ENCODE results near the gene SPEN.
A peak's percentile ranks its signal among the peaks of the same experiment; 100 is the strongest.
"Not testable (repeated sequence)": the region's sequence is repeated elsewhere in the genome, so short reads cannot be mapped to it uniquely, and the experiment has no call there.

SPEN gene

DNA sequence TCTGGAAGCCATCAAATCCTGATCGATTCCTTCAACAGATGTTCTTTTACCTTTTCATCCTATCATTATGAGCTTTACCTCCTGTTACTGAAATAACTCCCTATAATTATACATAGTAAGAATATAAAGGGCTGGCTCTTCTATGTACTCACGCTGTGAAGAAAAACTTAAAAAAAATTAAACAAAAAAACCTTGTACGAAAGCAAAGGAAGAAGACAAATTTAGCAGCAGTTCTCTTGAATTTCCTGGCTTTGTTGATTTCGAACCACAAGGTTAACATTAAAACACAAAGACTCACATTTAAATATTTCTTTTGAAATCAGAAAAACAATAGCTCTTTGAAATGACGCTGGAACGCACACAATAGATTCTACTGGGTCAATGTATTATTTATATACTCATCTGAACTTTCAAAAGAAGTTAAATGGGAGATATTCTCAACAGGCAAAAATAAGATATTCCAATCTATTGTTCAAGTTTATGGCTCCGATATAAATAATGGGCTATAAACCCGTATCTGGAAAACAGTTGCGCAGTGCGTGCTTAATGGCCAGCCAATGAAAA, 13.6 kb upstream of the SPEN start:
- no peak for DNase-seq

DNA sequence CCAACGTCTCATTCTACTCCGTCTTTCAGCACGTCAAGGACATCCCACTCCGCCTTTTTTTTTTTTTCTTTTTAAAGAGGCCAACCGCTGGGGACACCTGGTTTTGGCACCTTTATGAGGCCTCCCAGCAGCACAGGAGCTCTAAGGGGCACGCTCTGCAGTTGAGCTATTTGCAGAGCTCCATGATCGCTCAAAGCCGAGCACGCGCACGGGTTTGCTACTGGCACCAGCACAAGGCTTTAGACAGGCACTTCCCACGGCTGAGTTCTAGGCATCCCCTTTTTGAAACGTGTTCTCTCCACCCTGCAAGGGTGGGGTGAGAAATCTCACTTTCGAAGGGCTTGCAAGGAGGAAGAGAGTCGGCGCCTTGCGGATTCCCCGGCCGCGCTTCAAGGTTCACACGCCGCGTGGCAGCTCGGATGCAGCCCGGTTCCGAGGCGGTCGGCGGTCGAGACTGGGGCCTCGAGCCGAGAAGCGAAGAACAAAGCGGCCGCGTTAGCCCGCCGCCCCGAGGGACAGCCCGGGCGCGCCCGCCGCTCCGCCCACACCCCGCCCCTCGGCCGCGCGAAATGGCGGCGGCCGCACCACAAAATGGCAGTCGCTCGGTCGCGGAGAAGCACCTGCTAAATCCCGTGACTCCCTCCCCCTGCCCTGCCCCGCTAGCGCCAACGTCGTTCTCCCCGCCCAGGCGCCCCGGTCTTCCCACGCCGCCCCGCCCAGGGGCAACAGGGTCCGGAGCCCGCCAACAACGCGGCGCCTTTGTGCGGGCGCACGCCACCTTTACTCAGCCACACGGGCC, 12.9 kb upstream of the SPEN start:
- DNase-seq: peak; percentile 93

DNA sequence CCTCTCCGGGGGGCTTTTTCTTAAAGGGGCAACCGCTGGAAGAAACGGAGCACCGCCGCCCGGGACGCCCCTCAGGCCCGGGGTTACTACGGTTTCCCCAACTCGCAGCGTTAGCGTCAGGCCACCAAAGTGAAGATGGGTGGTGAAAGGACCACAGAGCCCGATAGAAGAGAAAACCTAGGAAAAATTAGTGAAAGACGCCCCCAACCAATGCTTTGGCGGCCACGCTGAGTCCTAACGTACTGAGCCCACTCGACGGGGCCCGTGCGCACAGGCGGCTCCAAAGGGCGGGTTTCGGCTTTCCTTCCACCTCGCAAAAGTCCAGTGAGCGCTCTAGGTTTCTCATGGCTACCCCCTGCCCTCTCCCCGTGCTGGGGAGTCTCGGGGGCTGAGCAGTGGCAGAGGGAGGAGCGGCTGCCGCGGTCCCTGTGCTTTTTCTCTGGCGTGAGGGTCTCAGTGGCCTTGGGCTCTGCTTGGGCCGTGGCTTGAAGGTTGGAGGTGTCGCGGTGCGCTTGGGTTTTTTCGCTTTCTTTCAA, 12.2 kb upstream of the SPEN start:
- DNase-seq: peak; percentile 60

DNA sequence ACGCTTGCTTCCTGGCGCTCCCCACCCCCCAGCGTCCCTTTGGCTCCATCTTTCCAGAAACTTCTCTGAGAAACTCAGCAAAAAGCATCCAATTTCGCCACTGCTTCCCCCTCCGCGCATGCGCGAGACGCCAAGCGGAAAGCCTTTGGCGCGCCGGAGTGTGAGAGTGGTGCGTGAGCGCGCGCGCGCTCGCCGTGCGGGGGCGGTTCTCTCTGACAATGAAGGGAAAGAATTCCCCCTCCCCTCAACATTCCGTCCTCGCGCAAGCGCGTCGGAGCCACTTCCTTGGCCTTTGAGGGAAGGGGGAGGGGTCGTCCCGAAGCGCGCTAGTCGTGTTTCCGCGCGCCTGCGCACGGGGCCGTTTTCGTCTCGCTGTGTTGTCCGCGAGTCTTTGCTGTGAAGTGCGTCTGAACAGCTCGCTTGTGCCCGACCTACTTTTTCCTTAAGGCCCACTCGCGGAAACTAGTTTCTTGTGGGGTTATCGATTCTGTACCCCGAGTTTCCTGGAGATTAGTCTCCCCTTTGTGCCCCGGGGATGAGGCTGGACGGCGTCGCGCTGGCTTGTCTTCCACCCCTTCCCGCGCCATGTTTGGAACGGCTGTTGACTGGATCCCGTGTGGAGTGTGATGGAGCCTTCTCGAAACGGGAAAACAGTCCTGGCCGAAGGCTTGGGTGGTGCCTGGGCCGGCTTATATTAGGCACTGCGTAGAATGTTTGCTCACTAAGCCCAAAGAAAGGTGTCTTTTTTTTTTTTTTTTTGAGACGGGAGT, 11.6 kb upstream of the SPEN start:
- DNase-seq: peak; percentile 100

- not testable (repeated sequence) for DNase-seq
Observed at GRCh38 chr1:15836511-15836771, 11.1 kb upstream of the SPEN start.

GRCh38 chr1:15836772-15837669, 10.5 kb upstream of the SPEN start:
- no peak for DNase-seq

DNA sequence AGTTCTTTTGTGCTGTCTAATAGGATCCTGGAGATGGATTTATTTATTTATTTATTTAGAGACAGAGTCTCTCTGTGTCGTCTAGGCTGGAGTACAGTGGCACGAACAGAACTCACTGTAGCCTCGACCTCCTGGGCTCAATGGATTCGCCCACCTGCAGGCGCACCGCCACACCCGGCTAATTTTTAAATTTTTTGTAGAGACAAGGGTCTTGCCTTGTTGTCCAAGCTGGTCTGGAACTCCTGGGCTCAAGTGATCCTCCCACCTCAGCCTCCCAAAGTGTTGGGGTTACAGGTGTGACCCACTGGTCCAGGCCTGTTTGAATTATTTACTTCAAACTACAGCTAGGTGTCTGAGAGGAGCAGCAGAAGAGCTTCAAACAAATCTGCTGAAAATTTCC, 9.6 kb upstream of the SPEN start:
- DNase-seq: no peak

- no peak for DNase-seq
Observed at GRCh38 chr1:15838721-15839120, 8.8 kb upstream of the SPEN start.

GRCh38 chr1:15843826-15844572, 3.5 kb upstream of the SPEN start:
- peak; percentile 6 for DNase-seq

DNA sequence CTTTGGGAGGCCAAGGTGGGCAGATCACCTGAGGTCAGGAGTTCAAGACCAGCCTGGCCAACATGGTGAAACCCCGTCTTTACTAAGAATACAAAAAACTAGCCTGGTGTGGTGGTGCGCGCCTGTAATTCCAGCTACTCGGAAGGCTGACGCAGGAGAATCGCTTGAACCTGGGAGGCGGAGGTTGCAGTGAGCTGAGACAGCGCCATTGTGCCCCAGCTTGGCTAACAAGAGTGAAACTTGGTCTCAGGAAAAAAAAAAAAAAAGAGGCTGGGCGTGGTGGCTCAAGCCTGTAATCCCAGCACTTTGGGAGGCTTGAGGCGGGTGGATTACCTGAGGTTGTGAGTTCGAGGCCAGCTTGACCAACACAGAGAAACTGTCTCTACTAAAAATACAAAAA, 1.5 kb upstream of the SPEN start:
- not testable (repeated sequence) for DNase-seq

- no peak for DNase-seq
Observed at GRCh38 chr1:15847893-15848142, 311 bp downstream of the SPEN start.

- peak; percentile 22 for DNase-seq
Observed at GRCh38 chr1:15848143-15848928, 829 bp downstream of the SPEN start.

DNA sequence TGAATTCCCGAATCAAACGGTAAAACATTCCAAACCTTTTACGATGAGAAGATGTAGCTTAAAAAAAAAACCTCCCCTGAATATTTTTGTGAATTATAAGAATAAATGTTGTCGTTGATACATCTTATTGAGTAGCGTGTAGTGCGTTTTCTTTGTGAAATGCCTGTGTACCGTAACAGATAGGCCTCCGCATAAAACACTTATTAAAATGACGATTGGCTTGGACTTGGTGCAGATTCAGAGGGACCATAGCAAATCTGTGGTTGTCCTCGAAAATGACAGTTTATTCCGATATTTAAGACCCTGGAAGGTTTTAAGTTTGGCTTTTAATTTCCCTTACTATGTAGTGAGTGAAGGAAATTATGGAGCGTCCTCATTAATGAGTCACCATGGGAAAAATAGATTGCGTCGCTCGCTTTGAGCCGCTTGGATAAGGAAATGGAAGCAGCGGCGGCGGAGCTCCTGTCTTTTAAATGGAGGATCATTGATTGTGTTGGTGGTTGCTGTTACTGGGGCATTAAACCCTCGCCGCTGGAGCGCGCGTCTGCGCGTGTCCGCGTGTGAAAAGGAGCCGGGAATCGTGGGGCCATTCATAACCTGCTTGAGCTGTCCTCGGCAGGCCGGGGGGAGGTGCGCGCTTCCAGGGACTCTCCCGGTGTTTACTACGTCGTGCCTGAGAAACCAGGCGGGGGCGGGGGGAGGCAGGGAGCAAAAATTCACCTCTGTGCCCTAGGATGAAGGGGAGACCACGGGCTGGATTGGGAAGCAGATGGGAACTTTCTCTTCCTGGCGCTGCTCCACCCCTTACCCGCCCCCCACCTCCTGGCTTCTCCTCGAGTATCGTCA, 1.6 kb downstream of the SPEN start:
- peak; percentile 82 for DNase-seq

DNA sequence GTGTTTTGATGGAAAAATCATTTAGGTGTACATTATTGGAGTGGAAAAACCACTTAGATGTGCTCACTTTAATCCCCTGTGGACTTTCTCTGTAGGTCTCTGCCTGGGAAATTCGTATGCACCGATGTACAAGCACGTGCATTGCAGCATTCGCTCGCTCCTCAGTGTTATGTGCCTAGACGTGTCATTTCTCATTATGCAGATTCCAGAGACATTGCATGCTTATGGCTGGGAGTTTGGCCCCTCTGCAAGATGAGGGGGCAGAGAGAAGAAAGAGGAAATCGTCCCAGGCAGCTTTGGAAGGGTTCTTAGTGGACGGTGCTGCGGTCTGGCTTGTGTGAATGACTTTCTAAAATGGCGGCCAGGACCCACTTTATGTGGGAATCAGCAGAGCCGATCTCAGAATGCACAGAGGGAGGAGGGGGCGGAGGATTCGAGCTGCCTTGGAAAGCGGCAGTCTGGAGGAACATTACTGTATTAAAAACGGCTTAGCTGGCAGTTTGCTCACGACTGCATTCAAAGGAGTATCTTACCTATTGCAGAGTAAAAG, 2.3 kb downstream of the SPEN start:
- DNase-seq: peak; percentile 79

DNA sequence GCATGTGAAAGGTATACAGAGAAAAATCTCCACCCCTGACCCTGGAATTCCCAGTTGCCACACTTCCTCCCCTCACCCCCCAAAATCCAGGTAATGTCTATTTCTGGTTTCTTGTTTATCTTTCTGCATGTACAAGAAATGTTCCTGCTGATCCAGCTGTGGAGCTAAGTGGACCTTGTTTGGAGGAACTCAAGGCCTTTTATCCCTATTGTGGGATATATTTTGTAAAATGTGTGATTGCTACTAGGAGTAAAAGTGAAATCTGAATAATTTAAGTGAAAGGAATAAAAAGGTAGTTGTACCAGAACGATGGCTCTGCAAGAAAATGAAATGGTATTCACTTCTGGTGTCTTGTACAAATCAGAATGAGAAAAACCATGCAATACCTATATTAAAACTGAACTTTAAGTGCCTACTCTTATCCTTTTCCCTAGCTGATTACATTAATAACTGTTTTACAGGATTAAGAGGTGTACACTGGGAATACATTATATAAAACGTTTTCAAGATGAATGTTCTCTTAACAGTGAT, 3.0 kb downstream of the SPEN start:
- DNase-seq: no peak

- no peak for DNase-seq
Observed at GRCh38 chr1:15851210-15852035, 3.9 kb downstream of the SPEN start.

DNA sequence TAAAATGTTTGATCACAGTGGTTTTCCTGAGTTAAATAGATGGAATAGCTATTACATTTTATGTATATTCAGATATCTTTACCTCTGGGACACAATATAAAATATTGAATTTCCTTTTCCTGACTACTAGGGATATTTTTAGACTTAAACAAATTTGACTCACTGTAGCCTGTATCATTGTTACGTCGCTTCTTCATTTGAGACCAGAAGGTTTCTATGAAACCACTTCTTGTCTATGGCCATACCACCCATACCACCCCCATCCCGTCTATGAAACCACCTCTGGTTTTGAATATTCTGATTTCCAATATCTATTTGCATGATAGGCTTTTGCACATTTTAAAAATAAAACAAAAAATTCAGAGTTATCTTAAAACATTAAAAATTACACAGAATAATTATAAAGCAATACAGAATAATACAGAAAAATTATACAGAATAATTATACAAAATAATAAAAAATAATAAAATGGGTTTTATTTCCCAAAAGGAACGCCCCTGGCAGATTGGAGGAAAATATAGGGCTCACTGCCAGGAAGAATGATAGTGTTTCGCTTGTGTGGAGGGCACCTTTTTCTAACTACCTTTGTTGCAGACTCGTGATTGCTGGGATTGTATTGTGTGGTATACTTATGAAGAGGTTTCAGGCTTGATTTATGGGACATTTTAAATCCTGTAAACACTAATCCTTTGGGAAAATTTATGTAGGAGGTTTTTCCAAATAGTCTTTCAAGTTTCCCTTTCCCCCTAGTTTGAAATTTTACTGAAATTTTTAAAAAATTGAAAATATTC, 4.7 kb downstream of the SPEN start:
- DNase-seq: no peak

- DNase-seq: no peak
Observed at GRCh38 chr1:15852828-15853302, 5.4 kb downstream of the SPEN start.

Measured in NCI-H1092 (cell line).